HG02938 (cell line): Measurements from ENCODE around the gene BRI3.

ENCODE experiments used
- ATAC-seq: cut with Tn5 transposase; IDR thresholded peaks from one replicate; pipeline ENCODE4 v1.9.1; 2021; ENCODE audit warnings: mild to moderate bottlenecking, moderate library complexity; ENCODE audit not compliant: unreplicated experiment

BRI3 gene

DNA sequence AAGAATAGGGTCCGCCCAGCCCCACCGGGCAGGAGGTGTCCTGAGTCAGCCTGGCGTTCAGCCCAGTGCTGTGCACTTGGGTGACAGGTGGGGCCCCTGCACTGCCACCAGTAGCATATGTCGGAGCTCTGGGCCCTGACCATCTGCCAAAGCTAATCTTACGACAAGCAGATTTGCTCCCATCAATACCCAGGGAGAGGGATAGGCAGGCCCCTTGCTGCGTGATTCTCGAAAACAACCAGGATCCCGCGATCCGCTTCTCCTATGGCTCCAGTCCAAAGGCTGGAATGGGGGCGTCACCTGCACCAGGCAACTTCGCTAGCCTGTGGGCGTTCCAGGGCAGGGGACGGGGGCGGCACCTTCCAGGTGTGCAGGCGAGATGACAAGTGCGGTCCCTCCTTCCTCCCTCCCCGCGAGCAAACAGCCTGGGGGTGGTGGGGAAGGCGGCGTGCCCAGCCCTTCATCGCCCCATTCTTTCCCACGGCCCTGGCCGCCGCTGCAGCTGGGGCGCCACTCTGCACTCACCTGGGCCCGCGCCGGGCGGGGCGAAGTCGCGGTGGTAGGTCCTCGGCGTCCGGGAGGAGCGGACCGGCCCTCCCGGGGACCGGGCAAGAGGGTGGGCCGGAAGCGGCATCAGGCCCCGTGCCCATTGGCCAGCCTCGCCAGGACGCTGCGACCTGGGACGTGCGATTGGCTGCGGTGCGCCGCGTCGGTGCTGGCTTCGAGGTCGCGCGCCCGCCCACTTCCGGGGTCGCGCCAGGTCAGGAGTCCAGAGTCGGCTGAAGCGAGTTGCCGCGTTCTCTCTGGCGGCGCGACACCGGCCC is 29.7 kb upstream of the BRI3 start, which contains the start of gene TECPR1:
Gene TECPR1 (minus strand): TSS at position 632 of the 824 bp plus-strand sequence. CDS start 6,086 bp downstream, outside the sequence.
- peak; percentile 94 for ATAC-seq

GRCh38 chr7:98252425-98253054 is 28.9 kb upstream of the BRI3 start:
- ATAC-seq, result peak; percentile 34

- ATAC-seq, result no peak
Measured at GRCh38 chr7:98254516-98254915, 27.0 kb upstream of the BRI3 start.

GRCh38 chr7:98254951-98255610 is 26.4 kb upstream of the BRI3 start:
- no peak for ATAC-seq

- ATAC-seq, result no peak
Measured at GRCh38 chr7:98256431-98256830, 25.1 kb upstream of the BRI3 start.

- ATAC-seq, result no peak
Measured at GRCh38 chr7:98257701-98258100, 23.8 kb upstream of the BRI3 start.

- no peak for ATAC-seq
Measured at GRCh38 chr7:98265841-98266271, 15.6 kb upstream of the BRI3 start.

GRCh38 chr7:98266840-98267239 is 14.6 kb upstream of the BRI3 start:
- no peak for ATAC-seq

- ATAC-seq, result no peak
Measured at GRCh38 chr7:98267303-98267702, 14.2 kb upstream of the BRI3 start.

DNA sequence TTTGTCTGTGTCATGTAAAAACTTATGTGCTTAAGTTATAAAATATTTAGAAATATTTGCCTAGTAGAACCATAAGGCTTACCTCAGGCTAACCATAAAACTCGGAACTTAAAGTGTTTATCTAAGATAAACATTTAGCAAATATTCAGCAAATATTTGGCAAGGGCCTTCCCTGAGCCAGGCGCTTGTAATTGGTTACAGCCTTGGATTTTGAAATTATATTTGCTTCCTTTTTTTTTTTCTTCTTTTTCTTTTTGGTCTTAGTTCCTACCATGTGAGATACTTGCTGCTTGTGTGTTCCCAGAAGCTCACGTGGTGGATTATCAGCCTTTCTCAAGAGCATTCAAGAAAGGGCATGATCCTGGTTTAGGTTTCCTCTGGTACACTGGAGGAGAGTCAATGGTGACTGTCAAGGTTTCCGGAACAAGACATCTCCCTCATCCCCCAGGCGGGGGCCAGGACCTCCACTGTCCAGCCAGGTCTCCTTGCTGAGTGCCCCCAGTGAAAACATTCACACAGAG is 5.2 kb upstream of the BRI3 start:
- no peak for ATAC-seq

DNA sequence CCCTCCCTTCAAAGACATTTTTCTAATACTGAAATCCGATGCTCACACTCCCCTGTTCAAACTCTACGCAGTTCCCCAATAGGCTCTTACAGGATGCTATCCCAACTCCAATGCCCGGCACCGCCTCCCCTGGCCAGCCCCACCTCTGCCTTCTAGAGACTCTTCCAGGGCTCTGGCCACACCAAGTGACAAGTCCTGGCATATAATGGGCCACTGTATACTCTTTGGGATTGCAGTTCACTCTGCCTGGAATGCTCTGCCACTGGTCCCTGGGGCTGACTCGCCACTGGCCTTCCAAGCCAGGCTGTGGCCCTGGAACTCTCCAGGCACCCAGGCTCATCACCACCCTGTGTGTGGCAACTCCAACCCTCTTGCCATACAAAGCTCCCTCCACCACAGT is 3.1 kb upstream of the BRI3 start:
- ATAC-seq, result no peak

DNA sequence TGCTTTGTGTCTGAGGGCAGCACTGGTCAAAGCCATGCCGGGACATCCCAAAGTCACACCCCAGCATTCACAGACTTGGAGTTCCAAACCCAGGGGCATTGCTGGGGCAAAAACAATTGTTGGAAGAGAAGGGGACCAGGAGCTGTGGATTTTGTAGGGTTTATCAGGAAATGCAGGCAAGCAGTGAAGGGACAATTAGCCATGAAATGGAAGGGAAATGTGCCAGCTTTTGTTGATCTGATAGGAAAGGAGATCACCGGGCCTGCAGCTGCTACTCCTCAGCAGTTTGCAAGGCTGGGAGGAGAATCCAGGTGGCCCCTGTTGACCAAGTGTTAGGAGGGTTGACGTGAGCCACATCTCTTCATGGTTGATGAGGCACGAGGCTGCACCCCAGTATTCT is 2.5 kb upstream of the BRI3 start:
- ATAC-seq, result no peak

- no peak for ATAC-seq
Measured at GRCh38 chr7:98280296-98280695, 1.2 kb upstream of the BRI3 start.

DNA sequence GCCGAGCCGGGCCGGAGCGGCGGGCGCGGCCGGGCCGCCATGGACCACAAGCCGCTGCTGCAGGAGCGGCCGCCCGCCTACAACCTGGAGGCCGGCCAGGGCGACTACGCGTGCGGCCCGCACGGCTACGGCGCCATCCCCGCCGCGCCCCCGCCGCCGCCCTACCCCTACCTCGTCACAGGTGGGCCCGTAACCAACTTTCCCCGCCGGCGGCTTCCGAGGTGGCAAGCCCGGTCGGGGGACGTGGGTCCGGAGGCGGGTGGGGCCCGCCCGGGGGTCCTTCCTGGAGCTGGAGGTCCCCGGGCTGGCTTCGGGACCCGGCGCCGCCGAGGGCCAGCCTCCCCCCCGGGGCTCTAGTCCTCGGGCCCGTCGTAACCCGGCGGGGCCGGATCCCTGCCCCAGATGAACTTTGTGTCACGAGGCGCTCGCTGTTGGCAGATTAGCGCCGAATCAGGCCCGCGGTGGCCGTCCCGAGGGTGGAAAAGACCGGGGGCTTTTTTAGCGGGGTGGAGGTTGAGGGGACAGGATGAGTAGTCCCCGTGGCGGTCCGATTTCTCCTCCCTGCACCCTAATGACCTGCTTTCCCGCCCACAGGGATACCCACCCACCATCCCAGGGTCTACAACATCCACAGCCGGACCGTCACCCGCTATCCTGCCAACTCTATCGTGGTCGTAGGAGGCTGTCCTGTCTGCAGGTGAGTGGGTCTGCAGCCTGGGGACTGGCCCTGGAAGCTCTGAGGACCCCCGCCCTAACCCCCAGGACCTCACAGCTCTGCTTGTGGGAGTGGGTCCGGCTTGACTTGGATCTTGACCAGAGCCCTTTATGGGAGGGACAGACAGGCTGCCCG is 496 bp downstream of the BRI3 start:
- peak; percentile 36 for ATAC-seq

DNA sequence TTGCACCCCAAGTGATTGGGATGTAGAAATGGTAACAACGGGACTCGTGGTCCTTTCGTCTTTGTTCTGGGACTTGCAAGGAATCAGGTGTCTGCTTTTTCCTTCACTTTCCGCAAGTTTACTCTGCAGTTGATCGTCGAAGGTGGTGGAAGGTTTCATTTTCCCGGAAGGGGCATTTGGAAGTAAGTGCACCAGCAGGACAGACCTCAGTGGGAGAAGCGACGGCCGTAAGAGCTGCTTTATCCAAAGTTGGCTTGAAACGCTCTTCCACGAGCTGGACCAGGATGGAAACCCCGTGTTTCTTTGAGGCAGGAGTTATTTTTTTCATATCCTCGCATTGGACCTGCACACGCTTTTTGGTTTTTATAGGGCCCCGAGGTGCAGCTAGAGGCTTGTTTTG is 1.2 kb downstream of the BRI3 start:
- no peak for ATAC-seq

- ATAC-seq, result no peak
Measured at GRCh38 chr7:98283127-98283886, 1.8 kb downstream of the BRI3 start.

DNA sequence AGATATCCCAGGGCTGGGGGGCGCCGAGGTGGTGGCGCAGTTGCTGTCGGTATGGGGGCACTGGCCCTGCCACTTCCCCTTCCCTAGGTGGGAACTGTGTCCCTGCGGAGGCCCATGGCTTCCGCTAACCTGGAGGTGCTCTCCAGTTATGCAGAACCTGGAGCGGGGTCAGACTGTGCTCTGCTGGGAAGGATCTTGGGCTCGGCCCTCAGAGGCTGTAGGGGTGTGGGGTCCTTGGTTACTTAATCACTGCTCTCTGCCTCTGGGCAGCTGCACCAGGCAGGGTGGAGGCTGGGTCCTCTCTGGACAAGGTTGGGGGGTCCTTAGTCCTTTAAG is 2.4 kb downstream of the BRI3 start:
- ATAC-seq, result no peak

GRCh38 chr7:98284335-98285036 is 3.0 kb downstream of the BRI3 start:
- ATAC-seq, result no peak
